A673 (cell line): ENCODE measurements around the gene PCBP2.
"Not testable (repeated sequence)": the region's sequence is repeated elsewhere in the genome, so short reads cannot be mapped to it uniquely, and the experiment has no call there.

Experiments used
- EZH2 ChIP-seq: fragments of 200-600 bp; sonication (generic); IDR thresholded peaks from 2 replicates; pipeline ENCODE4 v1.6.1; 2017; ENCODE audit warnings: borderline replicate concordance, low read depth, mild to moderate bottlenecking, mixed read lengths, antibody characterized with exemption, low read length; ENCODE audit not compliant: poor library complexity, severe bottlenecking
- TF ChIP-seq, protein P1 (sequence below): fragments of 300-800, 200-600 bp; sonication (generic); conservative IDR thresholded peaks from 2 replicates; pipeline ENCODE4 v1.5.1; 2017; ENCODE audit warnings: low read depth, mild to moderate bottlenecking, antibody characterized with exemption, low read length, moderate library complexity, mixed read lengths

DNA sequence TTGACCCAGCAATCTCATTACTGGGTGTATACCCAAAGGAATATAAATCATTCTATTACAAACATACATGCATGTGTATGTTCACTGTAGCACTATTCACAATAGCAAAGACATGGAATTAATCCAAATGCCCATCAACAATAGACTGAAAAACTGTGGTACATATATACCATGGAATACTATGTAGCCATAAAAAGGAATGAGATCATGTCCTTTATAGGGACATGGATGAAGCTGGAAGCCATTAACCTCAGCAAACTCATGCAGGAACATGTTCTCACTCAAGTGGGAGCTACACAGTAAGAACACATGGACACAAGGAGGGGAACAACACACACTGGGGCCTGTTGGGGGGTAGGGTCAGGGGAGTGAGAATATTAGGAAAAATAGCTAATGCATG lies 12.3 kb upstream of the PCBP2 start:
- TF ChIP-seq, protein P1, sequence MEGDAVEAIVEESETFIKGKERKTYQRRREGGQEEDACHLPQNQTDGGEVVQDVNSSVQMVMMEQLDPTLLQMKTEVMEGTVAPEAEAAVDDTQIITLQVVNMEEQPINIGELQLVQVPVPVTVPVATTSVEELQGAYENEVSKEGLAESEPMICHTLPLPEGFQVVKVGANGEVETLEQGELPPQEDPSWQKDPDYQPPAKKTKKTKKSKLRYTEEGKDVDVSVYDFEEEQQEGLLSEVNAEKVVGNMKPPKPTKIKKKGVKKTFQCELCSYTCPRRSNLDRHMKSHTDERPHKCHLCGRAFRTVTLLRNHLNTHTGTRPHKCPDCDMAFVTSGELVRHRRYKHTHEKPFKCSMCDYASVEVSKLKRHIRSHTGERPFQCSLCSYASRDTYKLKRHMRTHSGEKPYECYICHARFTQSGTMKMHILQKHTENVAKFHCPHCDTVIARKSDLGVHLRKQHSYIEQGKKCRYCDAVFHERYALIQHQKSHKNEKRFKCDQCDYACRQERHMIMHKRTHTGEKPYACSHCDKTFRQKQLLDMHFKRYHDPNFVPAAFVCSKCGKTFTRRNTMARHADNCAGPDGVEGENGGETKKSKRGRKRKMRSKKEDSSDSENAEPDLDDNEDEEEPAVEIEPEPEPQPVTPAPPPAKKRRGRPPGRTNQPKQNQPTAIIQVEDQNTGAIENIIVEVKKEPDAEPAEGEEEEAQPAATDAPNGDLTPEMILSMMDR, result not testable (repeated sequence)
- not testable (repeated sequence) for TF ChIP-seq EZH2
